HCT116 (cell line): ENCODE data around the gene IFIT3.

ENCODE experiments used
- CEBPB ChIP-seq: IDR thresholded peaks from 2 replicates; pipeline ENCODE4 v1.6.1; 2012; ENCODE audit warnings: low read depth
- EZH2 ChIP-seq: fragments of 200-600 bp; sonication (generic); IDR thresholded peaks from 2 replicates; pipeline ENCODE4 v1.6.1; 2017; ENCODE audit warnings: antibody characterized with exemption, mixed run types
- EZH2phosphoT487 ChIP-seq: fragments of 200-600 bp; IDR thresholded peaks from 2 replicates; pipeline ENCODE4 v1.6.1; 2018; ENCODE audit warnings: antibody characterized with exemption, borderline replicate concordance
- FOSL1 ChIP-seq: IDR thresholded peaks from 2 replicates; pipeline ENCODE4 v1.6.1; 2012; ENCODE audit warnings: low read depth
- JUND ChIP-seq: IDR thresholded peaks from 2 replicates; pipeline ENCODE4 v1.6.1; 2012
- POLR2A ChIP-seq: IDR thresholded peaks from 2 replicates; pipeline ENCODE4 v1.7.0; 2011; ENCODE audit warnings: borderline replicate concordance; ENCODE audit not compliant: insufficient read depth, insufficient read length; ENCODE audit errors: extremely low read depth
- RAD21 ChIP-seq: IDR thresholded peaks from 2 replicates; pipeline ENCODE4 v1.6.1; 2012; ENCODE audit warnings: low read depth, mild to moderate bottlenecking
- REST ChIP-seq: IDR thresholded peaks from 2 replicates; pipeline ENCODE4 v1.6.1; 2012; ENCODE audit warnings: low read depth
- YY1 ChIP-seq: IDR thresholded peaks from 2 replicates; pipeline ENCODE4 v1.6.1; 2011; ENCODE audit warnings: low read length, low read depth, moderate library complexity, mild to moderate bottlenecking; ENCODE audit not compliant: insufficient replicate concordance; ENCODE audit errors: extremely low read depth
- ZFX ChIP-seq: fragments of 450-650 bp; IDR thresholded peaks from 2 replicates; pipeline ENCODE4 v1.6.1; 2017
- ZNF274 ChIP-seq: fragments of 200-500 bp; sonication (Bioruptor generic); IDR thresholded peaks from 2 replicates; pipeline ENCODE4 v1.6.1; 2014; ENCODE audit warnings: mild to moderate bottlenecking, low read depth, low read length, inconsistent platforms
- TF ChIP-seq, protein P1 (sequence below), 3 experiments: fragments of 200-600 bp in 1 of 3; sonication (generic) in 1 of 3; IDR thresholded peaks in 2 of 3; conservative IDR thresholded peaks in 1 of 3; 2 replicates each; pipeline ENCODE4 v1.5.1; 2012 to 2017; ENCODE audit warnings: low read depth in 2 of 3, low read length in 2 of 3, antibody characterized with exemption in 1 of 3, borderline replicate concordance in 1 of 3, control low read depth in 1 of 3, mild to moderate bottlenecking in 1 of 3, mixed read lengths in 1 of 3, mixed run types in 1 of 3, moderate library complexity in 1 of 3; ENCODE audit not compliant: insufficient read depth in 1 of 3

DNA sequence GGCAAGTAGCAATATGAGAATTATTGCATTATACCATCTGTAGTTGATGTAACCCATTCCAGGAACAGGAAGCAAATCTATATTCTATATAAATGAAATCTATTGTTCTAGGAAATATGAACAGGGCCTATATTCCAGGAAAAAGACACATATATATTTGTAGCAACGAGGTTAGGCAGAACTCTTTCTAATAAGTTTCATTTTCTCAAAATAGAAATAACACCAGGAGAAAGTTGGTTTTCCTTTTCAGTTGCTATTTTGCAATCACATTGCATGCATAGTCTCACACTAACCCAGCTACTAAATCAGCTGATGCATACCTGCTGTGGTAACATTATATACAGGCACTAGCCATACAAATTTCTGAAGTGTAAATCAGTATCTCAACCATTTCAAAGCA, 32.2 kb upstream of the IFIT3 start:
- TF ChIP-seq EZH2phosphoT487 (no peak), POLR2A (no peak), JUND (no peak), RAD21 (no peak), EZH2 (no peak), CEBPB (no peak), ZFX (no peak), REST (no peak), ZNF274 (no peak), FOSL1 (no peak), YY1 (no peak)
- TF ChIP-seq, protein P1, sequence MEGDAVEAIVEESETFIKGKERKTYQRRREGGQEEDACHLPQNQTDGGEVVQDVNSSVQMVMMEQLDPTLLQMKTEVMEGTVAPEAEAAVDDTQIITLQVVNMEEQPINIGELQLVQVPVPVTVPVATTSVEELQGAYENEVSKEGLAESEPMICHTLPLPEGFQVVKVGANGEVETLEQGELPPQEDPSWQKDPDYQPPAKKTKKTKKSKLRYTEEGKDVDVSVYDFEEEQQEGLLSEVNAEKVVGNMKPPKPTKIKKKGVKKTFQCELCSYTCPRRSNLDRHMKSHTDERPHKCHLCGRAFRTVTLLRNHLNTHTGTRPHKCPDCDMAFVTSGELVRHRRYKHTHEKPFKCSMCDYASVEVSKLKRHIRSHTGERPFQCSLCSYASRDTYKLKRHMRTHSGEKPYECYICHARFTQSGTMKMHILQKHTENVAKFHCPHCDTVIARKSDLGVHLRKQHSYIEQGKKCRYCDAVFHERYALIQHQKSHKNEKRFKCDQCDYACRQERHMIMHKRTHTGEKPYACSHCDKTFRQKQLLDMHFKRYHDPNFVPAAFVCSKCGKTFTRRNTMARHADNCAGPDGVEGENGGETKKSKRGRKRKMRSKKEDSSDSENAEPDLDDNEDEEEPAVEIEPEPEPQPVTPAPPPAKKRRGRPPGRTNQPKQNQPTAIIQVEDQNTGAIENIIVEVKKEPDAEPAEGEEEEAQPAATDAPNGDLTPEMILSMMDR (IDR thresholded peaks at IDR 0.05 in 2 of 3, conservative IDR thresholded peaks at IDR 0.05 in 1 of 3; ENCODE audit: borderline replicate concordance in 1 of 3, insufficient read depth in 1 of 3, low read depth in 2 of 3, low read length in 2 of 3): no peak
